ENCODE measurements around the gene PDE8A.

Gene PDE8A

DNA sequence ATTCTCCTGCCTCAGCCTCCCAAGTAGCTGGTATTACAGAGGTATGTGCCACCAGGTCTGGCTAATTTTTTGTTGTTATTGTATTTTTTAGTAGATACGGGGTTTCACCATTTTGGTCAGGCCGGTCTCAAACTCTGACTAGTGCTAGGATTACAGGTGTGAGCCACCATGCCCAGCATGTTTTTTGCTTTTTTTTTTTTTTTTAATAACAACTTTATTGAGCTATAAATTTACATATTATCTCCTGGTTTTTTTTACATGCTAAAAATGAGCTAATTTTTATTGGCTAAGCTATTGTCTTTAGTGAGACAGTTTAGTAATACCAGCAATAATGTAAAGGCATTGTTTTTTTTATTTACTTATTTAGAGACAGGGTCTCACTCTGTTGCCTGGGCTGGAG is 105.2 kb downstream of the PDE8A start:
- no peak for DNase-seq (ENCODE audit: low read depth, low spot score)

DNA sequence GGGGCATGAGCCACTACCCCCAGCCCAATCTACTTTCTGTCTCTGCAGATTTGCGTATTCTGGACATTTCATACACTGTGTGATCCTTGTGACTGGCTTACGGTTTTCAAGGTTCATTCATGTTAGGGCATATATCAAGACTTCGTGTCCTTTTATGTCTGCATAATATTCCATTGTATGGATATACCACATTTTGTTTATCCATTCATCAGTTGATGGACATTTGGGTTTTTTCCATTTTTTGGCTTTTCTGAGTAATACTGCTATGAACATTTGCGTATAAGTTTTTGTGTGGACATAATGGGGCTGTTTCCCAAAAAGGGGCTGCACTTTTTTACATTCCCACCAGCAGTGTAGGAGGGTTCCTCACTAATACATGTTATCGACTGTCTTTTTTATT is 106.6 kb downstream of the PDE8A start:
- no peak for DNase-seq (ENCODE audit: low read depth, low spot score)

DNA sequence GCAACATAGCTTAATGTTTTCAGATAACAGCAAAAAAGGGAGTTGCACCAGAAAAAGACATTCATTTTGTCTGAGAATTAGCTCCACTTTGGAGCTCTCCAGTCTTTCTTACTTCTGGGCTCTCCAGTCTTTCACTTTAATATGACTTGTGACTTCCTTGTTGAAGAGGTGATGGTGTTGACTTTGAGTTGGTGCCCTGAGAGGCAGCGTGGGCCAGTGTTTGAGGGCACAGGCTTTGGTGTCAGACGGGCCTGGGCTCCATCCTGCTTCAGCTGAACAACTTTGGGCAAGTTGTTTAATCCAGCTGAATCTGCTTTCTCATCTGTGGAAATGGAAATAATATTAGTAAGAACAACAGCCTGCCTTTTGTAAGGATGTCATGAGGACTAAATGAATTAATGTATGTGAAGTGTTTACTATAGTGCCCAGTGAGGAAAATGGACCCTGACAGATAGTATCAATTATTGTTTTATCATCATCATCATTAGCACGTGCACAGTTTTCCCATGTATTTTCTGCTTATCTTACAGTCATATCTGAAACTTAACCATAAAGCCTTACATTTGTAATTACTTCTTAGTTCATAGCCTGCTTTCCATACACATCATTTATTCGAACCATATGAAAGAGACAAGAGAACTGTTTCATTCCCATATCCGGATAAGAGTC is 108.4 kb downstream of the PDE8A start:
- no peak for DNase-seq (ENCODE audit: low read depth, low spot score)

DNA sequence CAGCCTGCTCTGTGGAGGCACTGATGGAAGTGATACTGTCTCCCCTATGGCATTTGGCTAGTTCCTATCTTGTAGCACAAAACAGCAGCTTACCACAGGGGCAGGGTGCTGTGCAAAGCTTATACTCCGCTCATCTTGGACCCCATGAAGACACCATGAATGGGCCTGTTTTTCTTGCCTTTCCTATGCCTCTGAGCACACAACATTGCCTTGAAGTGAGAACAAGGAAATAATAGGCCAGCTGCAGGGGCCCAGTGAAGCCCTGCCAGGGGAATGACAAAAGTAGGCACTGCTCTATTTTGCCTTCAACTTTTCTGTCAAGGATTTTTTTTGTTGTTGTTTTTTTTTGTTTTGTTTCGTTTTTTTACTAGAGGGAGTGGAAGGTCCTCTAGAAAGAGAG is 110.3 kb downstream of the PDE8A start:
- DNase-seq (ENCODE audit: low read depth, low spot score), result no peak

DNA sequence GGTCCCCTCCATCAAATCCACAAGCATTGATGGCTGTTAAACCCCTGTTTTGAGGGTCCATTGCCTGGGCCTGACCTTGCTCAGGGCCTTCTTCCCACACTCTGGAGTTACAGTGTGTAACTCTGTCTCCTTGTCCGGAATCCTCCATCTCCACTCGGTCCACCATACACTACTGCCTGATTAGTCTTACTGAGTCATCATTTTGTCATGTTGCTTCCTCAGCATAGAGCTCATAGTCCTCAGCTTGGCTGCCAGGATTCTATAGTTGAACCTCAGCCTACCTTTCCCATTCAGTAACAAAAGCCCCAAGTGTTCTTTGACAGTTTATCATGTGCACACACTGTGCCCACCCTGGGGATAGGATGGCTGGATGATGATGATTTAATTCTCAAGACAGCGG is 113.0 kb downstream of the PDE8A start:
- DNase-seq (ENCODE audit: low read depth, low spot score), result no peak

DNA sequence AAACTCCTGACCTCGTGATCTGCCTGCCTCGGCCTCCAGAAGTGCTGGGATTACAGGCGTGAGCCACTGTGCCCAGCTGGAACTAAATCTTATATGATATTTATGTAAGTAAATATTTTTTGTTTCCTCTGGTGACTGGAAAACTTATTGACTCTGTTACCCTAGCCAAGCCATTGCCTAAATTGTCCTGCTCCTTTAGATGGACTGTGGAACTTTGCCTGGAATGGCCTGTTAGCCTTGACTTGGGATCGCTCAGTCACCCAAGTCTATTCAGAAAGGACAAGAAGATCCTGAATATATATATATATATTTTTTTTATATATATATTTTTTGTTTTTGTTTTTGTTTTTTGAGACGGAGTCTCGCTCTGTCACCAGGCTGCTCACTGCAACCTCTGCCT is 113.9 kb downstream of the PDE8A start:
- no peak for DNase-seq (ENCODE audit: low read depth, low spot score)

DNA sequence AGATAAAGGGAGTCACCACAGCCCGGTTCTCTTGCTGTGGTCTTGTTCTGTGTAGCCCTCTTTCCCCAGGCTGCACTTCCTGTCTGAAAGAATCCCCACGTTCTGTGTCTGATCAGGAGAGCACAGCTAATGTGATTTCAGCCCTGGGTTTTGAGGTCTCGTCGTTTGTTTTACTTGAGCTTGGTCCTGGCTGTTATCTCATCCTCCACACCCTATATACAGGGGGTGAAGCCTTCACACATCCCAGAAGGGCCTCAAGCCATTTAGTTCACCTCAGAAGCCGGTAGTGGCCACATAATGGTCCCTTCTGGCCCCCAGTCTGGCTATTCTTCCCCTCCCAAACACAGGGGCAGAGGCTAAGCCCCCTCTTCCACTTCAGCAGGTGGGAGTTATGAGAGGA is 115.6 kb downstream of the PDE8A start:
- no peak for DNase-seq (ENCODE audit: low read depth, low spot score)

DNA sequence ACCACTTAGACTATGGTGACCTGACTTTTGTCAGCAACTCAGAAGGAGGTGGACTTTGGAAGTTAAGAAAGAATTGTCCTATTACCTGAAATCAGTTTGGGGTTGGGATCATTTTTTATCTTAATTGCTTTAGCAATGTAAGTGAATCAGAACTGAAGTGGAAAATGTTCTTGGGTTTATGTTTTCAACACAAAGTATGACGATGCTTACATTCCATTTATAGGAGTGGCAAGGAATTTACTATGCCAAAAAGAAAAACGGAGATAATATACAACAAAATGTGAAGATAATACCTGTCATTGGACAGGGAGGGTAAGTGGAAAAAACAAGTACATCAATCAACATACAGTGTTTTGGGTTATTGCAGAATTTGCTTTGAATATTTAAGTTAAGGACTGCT is 116.1 kb downstream of the PDE8A start:
- no peak for DNase-seq (ENCODE audit: low read depth, low spot score)

DNA sequence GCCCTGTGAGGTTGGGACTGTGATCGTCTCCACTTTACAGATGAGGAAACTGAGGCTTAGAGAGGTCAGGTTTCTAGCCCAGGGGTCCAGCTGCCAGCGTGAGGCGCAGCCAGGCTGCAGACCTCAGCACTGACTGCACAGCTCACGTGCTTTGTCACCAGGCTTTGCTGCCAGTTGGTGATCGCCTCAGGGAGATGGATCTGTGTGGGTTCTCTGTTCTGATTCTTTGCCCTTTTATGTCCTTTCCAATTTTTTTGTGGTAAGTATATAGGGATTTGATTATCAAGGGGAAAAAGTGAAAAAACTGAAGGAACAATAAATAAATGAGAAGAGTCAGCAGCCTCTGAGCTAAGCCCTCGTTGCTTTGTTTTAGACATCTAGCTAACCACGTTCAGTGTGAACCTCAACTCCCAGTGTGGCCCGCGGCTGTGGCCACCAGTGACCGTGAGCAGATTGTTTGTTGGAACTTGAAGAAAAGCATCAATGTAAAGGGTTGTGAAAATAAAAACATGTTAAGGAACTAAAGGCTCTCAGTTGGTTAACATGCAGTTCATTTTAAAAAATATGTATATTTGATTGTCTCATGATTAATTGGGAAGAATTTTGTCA is 117.6 kb downstream of the PDE8A start:
- no peak for DNase-seq (ENCODE audit: low read depth, low spot score)

DNA sequence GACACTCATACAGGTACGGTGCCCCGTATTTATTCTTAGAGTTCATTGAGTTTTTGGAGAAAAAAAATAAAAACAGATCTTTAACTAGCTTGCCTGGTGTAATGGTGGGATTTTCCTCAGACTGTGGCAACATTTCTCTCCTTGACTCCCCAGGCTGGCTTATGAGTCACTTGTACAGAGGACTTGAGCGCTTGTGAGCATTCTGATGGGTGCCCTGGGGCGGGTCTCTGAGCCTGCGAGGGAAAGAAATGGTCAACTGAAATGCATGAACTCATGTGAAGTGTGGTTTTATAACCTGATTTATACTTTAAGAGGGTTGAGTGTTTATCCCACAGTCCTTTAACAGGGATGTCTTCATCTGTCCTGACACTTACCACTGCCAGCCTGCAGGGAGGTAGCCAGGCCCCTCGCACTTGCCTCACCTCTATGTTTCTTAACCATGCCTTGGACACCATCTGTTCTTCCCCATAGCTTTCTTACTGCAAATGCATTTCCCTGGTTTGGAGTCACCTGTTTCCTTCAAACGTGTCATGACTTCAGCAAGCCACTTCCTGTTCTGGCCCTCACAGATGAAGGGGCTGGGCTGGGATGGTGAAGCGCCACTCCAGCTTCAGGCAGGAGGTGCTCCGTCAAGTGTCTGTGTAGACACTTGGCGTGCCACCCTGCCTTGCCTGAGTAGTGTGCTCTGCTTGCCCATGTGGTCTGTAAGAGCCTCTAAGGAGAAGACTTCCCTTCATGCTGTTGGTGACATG is 118.7 kb downstream of the PDE8A start:
- no peak for DNase-seq (ENCODE audit: low read depth, low spot score)

DNA sequence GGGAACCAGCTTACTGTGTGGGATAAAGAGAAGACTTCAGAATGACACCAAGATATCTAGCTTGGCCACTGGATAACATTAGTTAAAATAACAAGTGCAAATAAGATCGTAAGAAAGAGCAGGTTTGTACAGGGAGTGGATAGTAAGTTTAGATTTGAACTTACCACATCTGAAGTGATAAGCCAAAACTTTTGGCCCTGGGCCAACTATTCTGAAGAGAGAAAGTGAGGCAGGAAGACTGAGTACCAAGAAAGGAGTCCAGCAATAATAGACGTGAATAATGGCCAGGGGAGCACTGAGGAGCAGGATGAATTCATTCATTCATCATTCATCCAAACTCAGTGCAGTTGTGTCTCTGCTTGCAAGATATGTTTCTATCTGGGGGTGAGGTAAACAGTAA is 122.9 kb downstream of the PDE8A start:
- DNase-seq (ENCODE audit: low read depth, low spot score), result no peak

DNA sequence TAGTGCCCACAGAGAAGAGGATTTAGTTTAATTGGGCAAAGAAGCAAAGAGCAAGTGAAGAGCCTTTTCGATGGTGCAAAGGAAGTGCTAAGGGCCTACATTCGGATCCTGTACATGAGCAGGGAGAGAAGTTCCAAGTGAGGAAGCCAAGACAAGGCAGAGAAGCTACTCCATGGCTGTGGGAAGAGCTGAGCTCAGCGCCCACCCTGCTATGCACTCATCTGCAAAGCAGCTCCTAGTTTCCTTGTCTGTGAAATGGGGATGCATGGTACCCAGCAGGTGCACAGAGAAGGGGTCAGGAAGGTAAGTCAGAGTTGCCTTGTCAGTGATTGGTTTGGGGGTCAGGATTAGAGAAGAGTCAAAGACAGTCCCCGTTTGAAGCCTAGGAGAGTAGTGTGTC is 126.5 kb downstream of the PDE8A start:
- DNase-seq (ENCODE audit: low read depth, low spot score), result no peak

DNA sequence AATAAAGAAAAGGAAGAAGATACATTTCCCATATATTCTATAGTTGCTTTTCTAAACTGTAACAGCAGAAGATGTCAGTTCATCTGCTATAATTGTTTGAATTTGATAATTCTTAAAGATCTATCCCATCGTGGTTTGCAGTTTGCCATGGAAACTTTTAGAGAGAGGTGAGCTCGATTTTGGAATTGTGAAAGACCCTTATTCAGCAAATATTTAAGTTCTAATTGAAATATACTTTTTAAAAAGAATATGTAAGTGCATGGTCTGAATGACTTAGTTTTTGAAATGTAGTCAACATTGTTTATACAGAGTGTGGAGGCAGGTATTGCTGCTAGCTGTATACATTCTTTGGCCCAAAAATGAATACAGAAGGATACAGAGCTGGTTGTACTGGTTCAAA is 127.7 kb downstream of the PDE8A start:
- no peak for DNase-seq (ENCODE audit: low read depth, low spot score)

DNA sequence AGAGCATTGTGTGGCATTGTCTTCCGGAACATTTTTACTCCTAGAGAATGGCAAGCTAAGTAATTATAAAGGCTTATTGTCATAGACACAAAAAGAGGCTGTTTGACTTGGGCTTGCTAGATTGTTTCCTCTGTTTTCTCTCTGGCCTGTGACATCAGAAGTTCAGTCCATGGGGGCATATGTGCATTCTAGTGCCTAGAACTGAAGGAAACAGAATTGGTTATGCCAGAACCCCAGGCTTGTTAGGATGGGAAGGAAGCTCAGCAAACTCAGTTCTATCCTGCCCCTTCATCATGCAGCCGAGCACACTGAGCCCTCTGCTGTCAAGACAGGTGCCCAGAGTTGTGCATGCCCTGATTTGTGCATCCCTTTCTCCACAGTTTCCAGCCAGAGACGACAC is 131.3 kb downstream of the PDE8A start:
- DNase-seq (ENCODE audit: low read depth, low spot score), result no peak

DNA sequence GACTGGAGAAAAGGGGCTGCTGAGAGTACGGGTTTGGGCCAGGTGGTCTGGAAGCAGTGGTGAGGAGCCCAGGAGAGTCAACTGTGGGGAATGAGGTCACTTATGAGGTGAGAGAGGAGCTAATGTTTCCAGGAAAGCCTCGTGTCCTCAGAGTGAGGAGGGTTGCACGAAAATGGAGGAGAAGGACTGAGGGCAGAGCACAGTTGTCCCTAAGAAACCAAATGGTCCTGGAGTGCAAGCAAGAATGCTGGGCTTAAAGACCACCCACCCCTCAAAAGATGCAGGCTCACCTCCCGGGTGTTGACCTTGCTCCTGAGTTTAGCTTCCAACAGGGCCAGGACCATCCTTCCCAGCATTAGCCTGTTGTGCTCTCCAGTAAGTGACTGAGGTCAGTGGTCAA is 133.2 kb downstream of the PDE8A start:
- DNase-seq (ENCODE audit: low read depth, low spot score), result no peak

DNA sequence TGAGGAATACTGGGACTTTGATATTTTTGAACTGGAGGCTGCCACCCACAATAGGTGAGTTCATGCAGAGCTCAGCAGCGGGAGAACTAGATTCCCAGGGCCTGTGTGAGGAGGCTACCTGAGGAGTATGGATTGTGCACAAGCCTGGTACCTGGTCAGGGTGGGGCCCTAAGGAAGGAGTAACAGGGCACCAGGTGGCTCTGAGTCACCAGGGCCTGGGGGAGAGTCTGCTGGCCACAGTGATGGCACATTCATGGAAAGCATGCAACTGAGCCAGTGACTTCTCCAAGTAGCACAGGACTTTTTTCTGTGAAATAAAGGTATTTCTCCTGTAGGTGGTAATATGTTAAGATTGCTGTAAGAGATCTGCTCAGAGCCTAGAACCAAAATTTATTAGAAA is 134.4 kb downstream of the PDE8A start:
- no peak for DNase-seq (ENCODE audit: low read depth, low spot score)

DNA sequence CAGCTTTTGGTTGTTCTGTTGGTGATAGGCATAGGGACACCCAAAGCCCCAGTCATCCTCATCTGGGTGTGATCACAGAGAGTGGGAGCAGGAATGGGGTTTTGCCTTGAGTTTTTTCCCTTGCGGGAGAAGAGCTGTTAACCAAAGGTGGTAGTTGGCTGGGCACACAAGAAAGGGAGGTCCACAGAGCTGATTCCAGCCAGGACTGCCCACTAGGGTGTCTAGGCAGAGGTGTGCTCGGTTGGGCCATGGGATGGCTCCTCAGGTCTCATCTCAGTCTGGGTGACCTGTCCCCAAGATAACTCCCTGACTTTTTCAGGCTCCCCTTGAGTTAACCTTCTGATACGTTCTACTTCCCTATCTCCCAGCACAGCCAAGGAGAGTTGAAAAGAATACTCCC is 134.8 kb downstream of the PDE8A start:
- DNase-seq (ENCODE audit: low read depth, low spot score), result no peak

DNA sequence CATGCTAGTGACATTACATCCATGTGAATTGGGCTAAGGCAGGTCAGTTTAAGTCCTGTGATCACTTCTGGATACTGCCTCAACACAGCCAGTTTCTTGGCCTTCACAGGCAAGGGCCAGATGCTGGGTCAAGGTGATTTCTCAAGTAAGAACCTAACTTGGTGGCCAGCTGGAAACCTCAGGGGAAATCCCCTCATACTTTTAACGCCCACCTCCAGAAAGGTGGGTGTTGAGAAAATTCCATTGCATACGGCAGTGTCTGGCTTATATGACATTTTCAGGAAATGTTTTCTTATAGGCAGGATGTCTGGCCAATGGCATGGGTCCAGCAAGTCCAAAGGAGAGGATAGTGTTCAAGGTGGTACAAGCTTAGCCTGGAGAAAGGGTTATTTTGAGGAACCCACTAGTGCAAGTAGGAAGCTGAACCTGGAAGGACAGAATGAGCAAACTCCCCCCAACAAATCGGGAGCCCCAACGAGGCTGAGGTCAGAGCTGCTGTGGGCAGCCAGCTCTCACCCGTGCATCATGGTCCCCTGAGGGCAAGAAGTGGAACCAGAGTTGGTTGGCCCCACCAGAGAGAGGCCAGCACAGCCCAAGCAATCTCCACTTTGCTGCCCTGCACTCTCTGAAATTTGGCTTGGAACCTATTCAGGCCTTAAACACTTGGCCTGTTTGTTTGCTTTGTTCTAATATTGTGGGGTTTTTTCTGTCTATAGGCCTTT is 135.4 kb downstream of the PDE8A start:
- DNase-seq (ENCODE audit: low read depth, low spot score), result no peak

DNA sequence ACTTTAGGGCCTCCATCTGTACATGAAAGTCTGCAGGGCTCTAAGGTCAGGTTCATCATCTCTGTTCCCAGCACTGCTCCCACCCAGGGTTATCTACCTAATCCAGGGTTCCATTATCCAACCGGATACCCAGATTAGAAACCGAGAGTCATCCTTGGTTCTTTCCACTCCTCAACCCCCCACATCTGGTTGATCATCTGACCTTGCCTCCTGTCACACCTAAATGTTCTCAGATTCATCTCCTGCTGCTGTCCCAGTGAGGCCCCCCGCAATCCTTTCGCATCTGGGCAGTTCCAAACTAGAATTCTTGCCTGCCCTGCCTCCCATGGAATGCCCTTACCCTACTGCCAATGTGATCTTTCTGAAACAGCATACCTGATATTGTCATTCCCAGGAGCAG is 136.5 kb downstream of the PDE8A start:
- no peak for DNase-seq (ENCODE audit: low read depth, low spot score)

DNA sequence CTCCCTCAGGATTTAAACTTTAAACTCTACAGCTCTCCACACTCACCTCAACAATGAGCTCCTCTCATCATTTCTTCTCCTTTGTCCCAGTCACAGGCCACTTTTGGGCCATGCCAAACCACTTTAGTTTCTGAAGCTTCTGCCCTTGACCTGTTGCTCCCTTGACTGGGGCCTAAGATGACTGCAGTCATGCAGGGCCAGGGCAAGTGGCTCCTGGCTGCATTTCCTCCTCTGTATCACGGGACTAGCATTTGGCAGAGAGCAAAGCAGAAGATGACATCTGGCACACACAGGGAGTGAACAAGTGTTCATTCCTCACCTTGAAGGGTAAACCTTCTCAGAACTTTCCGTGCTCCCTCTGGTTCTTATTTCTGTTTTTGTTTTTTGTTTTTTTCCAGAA is 136.9 kb downstream of the PDE8A start:
- DNase-seq (ENCODE audit: low read depth, low spot score), result no peak

DNA sequence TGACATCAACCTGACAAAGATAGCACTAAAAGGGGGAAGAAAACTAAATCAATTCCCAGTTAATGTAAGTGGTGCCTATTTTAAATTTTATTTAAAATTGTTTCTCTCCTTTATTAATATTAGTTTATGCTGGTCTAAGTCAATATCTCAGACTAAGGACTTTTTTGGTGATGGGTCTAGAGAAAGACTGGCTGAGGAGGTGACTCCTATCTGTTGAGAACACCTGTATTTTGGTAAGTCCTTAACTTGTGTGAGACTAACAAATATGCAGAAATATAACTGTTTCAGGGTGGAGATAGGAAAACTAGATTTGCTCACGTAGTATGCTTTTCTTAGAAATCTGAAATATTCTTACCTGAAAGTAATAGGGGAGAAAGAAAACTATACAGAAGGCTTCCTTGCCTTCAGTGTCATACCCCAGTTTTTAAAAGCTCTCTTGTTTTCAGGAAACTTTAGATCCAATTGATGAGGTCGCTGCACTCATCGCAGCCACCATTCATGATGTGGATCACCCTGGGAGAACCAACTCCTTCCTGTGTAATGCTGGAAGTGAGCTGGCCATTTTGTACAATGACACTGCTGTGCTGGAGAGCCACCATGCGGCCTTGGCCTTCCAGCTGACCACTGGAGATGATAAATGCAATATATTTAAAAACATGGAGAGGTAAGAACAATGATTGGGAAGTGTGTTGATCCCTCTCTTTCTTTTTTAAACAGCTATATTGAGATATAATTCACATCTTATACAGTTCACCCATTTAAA is 138.9 kb downstream of the PDE8A start:
- no peak for DNase-seq (ENCODE audit: low read depth, low spot score)

DNA sequence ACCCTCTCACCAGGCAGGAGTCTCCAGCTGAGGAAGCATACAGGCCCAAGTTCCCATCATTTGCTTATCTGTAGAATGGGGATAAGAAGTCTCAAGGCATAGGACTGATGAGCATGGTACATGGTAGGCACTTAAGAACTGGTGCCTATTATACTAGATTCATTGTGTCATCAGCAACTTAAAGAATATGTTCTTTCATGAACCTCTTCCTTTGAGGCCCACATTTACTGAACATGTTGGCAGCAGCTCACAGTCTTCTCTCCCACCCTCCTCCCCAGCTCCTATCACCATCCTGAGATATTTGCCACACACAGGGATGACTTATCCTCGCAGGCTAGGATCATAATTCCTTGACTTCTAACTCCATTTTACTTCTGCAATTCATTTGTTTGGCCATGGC is 142.5 kb downstream of the PDE8A start:
- DNase-seq (ENCODE audit: low read depth, low spot score), result no peak

Measured in smooth muscle cell of the brain vasculature (primary cell).